Measurements from ENCODE around the gene GRID1.

GRID1 gene

DNA sequence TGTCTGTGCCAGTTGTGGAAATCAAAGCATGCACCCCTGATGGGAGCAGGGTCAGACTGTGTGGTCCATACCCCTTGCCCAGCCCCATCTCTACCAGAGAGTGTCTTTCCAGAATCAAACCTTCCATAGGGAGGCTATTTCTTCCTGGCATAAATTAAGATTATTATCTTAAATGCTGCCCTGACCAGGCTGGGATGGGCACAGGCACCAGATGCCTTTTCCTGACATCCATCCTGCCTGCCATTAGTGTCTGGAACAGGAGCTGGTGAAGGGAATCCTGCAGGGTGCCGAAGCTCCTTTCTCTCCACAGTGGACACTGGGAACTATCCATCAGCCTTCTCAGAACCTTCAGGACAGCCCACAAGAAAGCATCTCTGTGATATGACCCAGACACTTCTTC, 296.3 kb downstream of the GRID1 start:
- in situ Hi-C loops (cut with HindIII; ENCODE audit: low pct_unique_long_range_greater_than_20kb, low sequenced_read_pairs), result no loop called here
- DNase-seq (ENCODE audit: low read depth in 1 of 2, low spot score in 1 of 2), result no peak
- no peak for TF ChIP-seq JUND (IDR thresholded peaks at IDR 0.05; ENCODE audit: low read depth)

DNA sequence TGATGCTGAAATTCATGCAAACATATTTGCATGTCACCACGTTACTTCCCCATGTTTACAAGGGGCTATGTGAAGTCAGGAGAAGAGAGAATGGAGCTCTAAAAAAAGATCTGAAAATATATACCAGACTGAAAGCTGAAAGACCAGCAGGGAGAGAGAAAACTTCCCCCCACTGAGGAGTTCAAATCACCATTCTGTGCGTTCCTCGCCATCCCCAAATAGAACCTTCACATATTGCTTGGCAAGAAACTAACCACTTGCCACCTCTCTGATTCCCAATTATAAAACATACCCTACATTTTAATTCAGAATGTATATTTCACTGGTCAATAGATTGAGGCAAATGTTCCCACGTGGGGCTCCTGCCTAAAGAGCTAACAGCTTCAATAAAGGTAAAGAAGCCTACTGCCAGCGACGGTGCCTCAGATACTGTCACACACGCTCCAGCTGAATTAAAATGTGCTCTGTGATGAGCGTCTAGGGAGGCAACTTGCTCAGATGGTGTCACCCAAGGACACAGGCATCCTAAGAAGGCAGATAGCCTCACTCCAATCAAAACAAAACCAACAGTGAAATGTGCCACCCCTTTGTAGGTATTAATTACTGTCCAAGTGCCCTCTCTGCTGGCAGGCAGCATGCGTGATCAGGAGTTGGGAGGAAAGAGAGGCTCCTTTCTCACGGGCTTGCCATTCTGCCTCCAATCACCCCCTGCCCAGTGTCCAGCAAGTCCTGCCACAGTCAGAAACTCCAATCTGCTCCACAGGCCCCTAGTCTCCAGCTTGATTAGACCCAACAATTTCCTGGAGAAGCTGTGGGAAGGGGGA, 298.2 kb downstream of the GRID1 start:
- in situ Hi-C loops (cut with HindIII; ENCODE audit: low pct_unique_long_range_greater_than_20kb, low sequenced_read_pairs), result no loop called here
- no peak for TF ChIP-seq JUND (IDR thresholded peaks at IDR 0.05; ENCODE audit: low read depth)

DNA sequence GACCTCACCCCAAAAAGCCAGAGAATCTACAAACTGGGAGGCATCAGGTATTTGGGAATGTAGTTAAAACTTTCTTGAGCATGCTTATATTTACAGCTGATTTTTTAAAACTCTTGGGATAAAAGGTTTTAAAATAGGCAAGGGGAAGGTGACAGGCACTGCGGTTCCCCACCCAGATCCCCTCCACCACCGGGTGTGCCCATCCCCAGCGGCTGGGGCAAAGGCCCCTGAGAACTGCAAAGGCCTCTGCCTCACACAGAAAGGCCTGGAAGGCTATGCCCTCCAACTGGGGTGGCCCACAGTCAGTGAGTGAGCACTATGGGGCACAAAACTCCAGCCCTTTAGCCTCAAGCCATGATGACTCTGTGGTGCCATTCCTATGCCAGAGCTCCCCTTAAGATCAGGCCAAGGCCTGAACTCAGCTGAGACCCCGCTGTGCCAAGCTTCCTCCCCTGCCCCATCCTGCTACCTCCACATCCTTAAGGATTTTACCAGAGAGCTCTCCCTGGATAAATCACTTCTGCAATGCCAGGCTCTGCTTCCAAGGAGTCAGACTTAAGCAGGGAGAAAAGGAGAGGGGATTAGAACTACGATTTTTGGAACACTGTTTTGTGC, 299.1 kb downstream of the GRID1 start:
- TF ChIP-seq JUND (IDR thresholded peaks at IDR 0.05; ENCODE audit: low read depth), result no peak
- no peak for DNase-seq (ENCODE audit: low read depth in 1 of 2, low spot score in 1 of 2)
- in situ Hi-C loops (cut with HindIII; ENCODE audit: low pct_unique_long_range_greater_than_20kb, low sequenced_read_pairs), result no loop called here

More for the DNA sequence above, 298.2 kb downstream of the GRID1 start:
- DNase-seq (ENCODE audit: low read depth in 1 of 2, low spot score in 1 of 2), result peak in 1 of 2 experiments; percentile 23

DNA sequence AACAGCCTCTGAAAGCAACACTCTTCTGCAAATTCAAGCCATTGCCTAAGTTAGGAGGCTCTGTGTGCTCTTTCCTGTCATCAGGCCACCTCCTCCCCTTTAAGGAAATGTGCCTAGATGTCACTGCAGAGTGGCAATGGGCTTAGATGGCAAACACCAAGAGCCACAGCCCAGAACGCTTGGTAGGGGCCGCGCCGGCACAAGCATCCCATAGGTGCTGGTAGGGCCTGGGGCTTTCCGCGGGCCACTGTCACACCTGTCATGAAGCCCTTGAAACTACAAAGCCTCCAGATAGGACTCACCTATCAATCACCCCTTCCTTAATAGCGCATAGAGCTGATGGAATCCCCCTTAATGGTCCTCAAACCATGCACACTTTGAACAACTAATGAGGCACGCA, 299.9 kb downstream of the GRID1 start:
- in situ Hi-C loops (cut with HindIII; ENCODE audit: low pct_unique_long_range_greater_than_20kb, low sequenced_read_pairs), result no loop called here

DNA sequence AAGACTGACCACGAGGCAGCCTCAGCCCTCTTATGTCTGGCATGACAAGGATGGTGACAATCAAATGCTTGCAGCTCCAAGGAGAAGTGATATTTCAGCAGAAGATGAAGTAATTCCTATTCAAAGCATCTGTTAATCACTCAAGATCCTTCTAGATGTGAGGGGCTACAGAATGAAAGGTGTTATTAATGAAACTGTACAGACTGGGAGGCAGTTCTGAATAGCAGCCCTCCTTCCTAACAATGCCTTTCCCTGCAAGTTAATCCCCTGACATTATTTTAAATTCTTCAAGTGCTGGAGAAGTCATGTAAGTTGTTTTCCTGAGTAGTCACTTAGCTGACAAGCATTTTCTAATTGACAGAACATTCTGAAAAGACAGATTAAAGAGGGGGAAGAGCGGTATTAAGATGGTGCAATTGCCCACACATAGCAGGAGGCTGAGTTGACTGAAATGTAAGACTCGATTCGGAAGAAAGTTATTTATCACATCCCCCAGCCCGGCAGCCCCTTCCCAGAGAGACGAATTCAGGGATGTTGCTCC, 300.8 kb downstream of the GRID1 start:
- in situ Hi-C loops (cut with HindIII; ENCODE audit: low pct_unique_long_range_greater_than_20kb, low sequenced_read_pairs), result no loop called here
- no peak for DNase-seq (ENCODE audit: low read depth in 1 of 2, low spot score in 1 of 2)

More for the DNA sequence above, 299.9 kb downstream of the GRID1 start:
- no peak for TF ChIP-seq JUND (IDR thresholded peaks at IDR 0.05; ENCODE audit: low read depth)
- DNase-seq (ENCODE audit: low read depth in 1 of 2, low spot score in 1 of 2), result no peak

DNA sequence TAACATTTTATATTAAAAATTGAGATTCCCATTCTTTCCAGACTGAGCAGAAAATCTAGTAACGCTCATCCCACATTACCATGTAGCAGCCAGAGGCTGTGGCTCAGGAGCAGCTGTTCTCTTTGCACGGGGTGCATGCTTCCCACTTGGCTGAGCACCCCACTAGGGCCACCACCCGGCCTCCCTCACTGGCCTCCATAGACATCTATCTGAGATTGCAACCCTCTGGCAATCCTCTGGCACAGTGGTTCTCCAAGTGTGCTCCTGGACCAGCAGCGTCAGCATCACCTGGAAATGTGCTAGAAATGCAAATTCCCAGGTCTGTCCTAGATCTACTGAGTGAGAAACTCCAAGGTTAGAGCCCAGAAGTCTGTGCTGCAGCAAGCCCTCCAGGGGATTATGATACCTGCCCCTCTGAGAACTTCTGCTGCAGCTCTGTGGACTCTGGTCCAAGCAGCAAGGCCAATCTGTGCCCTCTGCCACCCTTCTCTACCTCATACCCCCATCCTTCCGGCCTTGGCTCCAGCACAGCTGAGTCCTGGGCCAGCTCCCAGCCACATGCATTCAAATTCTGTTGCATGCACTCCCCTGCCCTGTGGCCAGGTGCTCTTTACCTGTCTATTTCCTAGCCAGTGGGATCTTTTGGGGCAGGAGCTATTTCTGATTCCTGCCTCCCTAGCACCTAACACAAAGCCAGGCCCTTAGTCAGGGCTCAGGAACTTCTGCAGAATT, 301.5 kb downstream of the GRID1 start:
- no peak for DNase-seq (ENCODE audit: low read depth in 1 of 2, low spot score in 1 of 2)
- in situ Hi-C loops (cut with HindIII; ENCODE audit: low pct_unique_long_range_greater_than_20kb, low sequenced_read_pairs), result no loop called here
- TF ChIP-seq JUND (IDR thresholded peaks at IDR 0.05; ENCODE audit: low read depth), result no peak

More for the DNA sequence above, 300.8 kb downstream of the GRID1 start:
- TF ChIP-seq JUND (IDR thresholded peaks at IDR 0.05; ENCODE audit: low read depth), result no peak

DNA sequence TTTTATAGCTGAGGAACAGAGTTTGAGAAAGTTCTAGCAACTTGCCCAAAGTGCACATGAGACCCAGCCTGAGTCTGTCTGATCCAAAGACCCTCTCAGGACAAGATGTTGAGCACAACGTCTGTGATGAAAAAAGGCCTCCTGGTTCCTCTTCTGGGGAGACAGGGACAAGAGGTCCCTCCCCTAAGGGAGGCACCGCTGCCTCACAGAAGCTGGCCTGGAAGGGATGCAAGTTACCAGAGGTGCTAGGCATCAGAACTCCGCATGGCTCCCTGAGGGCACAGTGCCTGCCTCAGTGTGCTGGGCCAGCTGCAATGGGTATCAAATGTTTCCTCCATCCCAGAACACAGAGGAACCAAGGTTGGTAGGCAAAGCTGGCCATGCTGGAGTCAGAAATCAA, 302.4 kb downstream of the GRID1 start:
- in situ Hi-C loops (cut with HindIII; ENCODE audit: low pct_unique_long_range_greater_than_20kb, low sequenced_read_pairs), result no loop called here
- DNase-seq (ENCODE audit: low read depth in 1 of 2, low spot score in 1 of 2), result no peak
- TF ChIP-seq JUND (IDR thresholded peaks at IDR 0.05; ENCODE audit: low read depth), result no peak

DNA sequence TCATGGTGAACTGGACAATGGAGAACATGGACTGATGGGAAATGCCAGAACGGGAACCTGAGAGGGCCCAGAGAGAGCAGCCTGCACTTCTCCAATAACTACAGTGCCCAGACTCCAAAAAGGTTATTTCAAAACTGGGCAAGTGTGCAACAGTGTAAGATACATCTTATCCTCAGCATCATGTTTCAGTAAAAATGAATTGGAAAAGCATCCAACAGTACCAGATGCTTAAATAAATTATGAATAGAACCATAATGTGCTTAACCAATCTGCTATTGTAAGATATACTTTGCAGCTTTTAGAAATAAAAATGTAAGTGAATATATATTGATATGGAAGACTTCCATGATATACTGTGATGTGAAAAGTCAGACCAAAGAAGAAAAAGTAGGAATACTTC, 303.3 kb downstream of the GRID1 start:
- DNase-seq (ENCODE audit: low read depth in 1 of 2, low spot score in 1 of 2), result no peak
- in situ Hi-C loops (cut with HindIII; ENCODE audit: low pct_unique_long_range_greater_than_20kb, low sequenced_read_pairs), result no loop called here
- no peak for TF ChIP-seq JUND (IDR thresholded peaks at IDR 0.05; ENCODE audit: low read depth)

DNA sequence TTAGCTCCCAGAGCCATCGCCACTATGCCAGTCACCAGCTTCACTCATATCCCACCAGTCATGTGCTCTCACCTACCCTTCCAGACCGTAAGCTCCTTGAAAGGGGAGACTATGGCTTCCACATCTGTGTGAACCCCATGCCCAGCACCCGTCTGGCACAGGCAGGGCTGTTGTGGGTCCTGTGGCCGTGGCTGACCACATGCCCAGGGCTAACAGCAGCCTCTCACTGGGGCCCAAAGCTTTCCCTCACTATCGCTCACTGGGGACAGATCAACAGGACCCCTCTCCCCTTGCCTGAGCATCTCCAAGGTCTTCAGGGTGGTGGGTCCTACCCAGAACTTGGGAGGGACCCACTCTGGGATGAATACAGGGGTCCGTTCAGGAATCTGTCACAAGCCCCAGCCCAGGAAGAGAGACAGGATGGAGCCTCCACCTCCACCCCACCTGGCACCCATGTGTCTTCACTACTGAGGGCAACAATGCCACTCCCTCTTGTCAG, 303.9 kb downstream of the GRID1 start:
- DNase-seq (ENCODE audit: low read depth in 1 of 2, low spot score in 1 of 2), result no peak
- no peak for TF ChIP-seq JUND (IDR thresholded peaks at IDR 0.05; ENCODE audit: low read depth)
- in situ Hi-C loops (cut with HindIII; ENCODE audit: low pct_unique_long_range_greater_than_20kb, low sequenced_read_pairs), result no loop called here

DNA sequence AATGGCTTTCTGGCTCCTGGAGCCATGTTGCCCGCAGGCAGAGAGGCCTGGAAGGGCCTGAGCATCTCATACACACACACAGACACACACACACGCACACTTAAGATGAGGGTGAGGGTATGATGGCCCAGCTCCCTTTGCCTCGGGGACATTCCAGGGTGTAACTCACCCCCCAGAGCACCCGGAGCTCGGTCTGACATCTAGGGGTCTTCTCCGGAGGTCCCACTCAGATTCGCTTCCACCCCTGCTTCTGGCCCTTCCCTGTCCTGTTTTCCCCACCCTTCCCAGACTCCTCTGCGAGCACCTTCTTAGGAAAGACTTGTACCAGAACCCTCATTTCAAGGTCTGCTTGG, 304.4 kb downstream of the GRID1 start:
- TF ChIP-seq JUND (IDR thresholded peaks at IDR 0.05; ENCODE audit: low read depth), result no peak
- in situ Hi-C loops (cut with HindIII; ENCODE audit: low pct_unique_long_range_greater_than_20kb, low sequenced_read_pairs), result no loop called here
- DNase-seq (ENCODE audit: low read depth in 1 of 2, low spot score in 1 of 2), result no peak

DNA sequence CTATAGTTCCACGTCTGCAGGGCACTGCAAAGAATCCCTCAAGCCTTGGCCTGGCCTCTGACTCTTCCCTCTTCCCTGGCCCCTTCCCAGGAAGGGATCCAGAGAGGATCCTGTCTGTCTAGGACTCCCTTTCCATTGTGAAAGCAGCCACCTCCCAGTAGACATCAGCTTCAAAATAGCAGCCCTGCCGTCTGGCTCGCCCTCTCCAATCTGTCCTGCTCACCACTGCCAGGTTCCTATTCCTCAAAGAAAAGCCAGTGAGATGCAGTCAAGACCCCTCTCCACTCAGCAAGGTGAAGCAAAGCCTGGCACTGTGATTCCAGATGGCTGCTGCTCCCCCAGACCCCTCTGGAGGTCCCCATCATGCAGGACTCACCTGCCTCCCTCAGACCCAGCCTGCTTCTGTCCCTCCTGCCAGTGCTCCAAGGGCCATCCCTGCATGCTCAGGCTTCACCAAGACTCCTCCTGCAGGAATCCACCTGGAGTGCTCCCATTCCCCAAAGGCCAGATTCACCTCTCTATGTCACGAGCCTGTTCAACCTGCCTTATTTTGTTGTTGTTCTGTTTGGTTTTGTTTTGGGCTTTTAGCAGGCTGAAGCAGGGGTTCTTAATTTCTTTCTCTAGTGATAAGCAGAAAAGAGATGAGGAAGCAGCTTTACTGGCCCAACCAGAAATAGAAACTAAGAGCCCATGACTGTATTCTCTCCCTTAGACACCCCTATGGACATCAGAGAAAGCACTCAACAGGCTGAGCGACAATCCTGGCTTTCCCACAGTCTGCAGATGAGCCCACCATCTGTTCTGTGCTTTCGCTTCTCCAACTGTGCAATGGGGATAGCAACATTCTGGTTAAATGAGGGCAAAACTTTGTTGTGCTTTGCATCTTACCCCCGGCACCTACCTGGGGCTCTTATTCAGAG, 305.1 kb downstream of the GRID1 start:
- in situ Hi-C loops (cut with HindIII; ENCODE audit: low pct_unique_long_range_greater_than_20kb, low sequenced_read_pairs), result no loop called here
- no peak for DNase-seq (ENCODE audit: low read depth in 1 of 2, low spot score in 1 of 2)
- no peak for TF ChIP-seq JUND (IDR thresholded peaks at IDR 0.05; ENCODE audit: low read depth)
